IPS DF 6.9 (cell line): ENCODE results near the gene PLPPR2.

ENCODE experiments used
- DNase-seq: peaks from one replicate; pipeline ENCODE4 v3.0.0-alpha.2; 2013; ENCODE audit warnings: low read depth, low spot score
- H3K27ac ChIP-seq: one replicate; pipeline ENCODE4 v1.5.1; 2013; ENCODE audit warnings: low read length, control low read depth
- H3K27me3 ChIP-seq: 2 replicates; pipeline ENCODE4 v1.6.1; 2013; ENCODE audit warnings: mild to moderate bottlenecking, low read length; ENCODE audit not compliant: control insufficient read depth, insufficient read depth
- H3K36me3 ChIP-seq: 2 replicates; pipeline ENCODE4 v1.6.1; 2013; ENCODE audit warnings: low read length; ENCODE audit not compliant: control insufficient read depth, insufficient read depth
- H3K4me1 ChIP-seq: 2 replicates; pipeline ENCODE4 v1.6.1; 2013; ENCODE audit warnings: low read length; ENCODE audit not compliant: control insufficient read depth, insufficient read depth
- H3K4me3 ChIP-seq: 2 replicates; pipeline ENCODE4 v1.5.1; 2013; ENCODE audit warnings: mild to moderate bottlenecking, low read length
- H3K9me3 ChIP-seq: 2 replicates; pipeline ENCODE4 v1.6.1; 2013; ENCODE audit warnings: low read length, inconsistent platforms; ENCODE audit not compliant: control insufficient read depth, insufficient read depth
- whole genome bisulfite sequencing: extraction: QIAGEN DNeasy Blood & Tissue Kit; methylation state at CpG from one replicate; pipeline ENCODE4 v1.1.7; 2013; ENCODE audit warnings: mixed read lengths, missing lambda C conversion rate; ENCODE audit not compliant: insufficient read length, insufficient coverage; 5-methylcytosine and 5-hydroxymethylcytosine counted together

PLPPR2 gene

GRCh38 chr19:11361037-11361770 is 6.0 kb downstream of the PLPPR2 start:
- no peaks in the 10 kb centered on the region for H3K27me3 ChIP-seq
- H3K27ac ChIP-seq: no peak overlapping the region
- peaks cover 2% of the 10 kb centered on the region; the same call in 1 of the 2 replicates for H3K4me1 ChIP-seq
- no peaks in the 10 kb centered on the region for H3K36me3 ChIP-seq
- no peaks in the 10 kb centered on the region for H3K9me3 ChIP-seq
- no CpG with 5 or more reads among the region's 43 CpGs for WGBS
- DNase-seq: no peak
- peak overlapping the region; percentile 46; the same call in 1 of the 2 replicates for H3K4me3 ChIP-seq

GRCh38 chr19:11361771-11362731 is 6.8 kb downstream of the PLPPR2 start:
- H3K27me3 ChIP-seq: no peaks in the 10 kb centered on the region
- no peaks in the 10 kb centered on the region for H3K36me3 ChIP-seq
- H3K4me1 ChIP-seq: peaks cover 2% of the 10 kb centered on the region; the same call in 1 of the 2 replicates
- no peaks in the 10 kb centered on the region for H3K9me3 ChIP-seq
- no CpG with 5 or more reads among the region's 35 CpGs for WGBS
- H3K27ac ChIP-seq: no peak overlapping the region
- no peak for DNase-seq
- peak overlapping the region; percentile 46; the same call in 1 of the 2 replicates for H3K4me3 ChIP-seq

GRCh38 chr19:11363881-11364280 is 8.6 kb downstream of the PLPPR2 start:
- Histone ChIP-seq H3K27ac (no peak overlapping the region), H3K4me3 (no peak overlapping the region), H3K36me3 (no peaks in the 10 kb centered on the region), H3K9me3 (no peaks in the 10 kb centered on the region), H3K27me3 (no peaks in the 10 kb centered on the region), H3K4me1 (peaks cover 2% of the 10 kb centered on the region; the same call in 1 of the 2 replicates)
- WGBS: no CpG with 5 or more reads among the region's 10 CpGs
- DNase-seq: no peak

- Histone ChIP-seq H3K36me3 (no peaks in the 10 kb centered on the region), H3K4me3 (no peak overlapping the region), H3K4me1 (peaks cover 2% of the 10 kb centered on the region; the same call in 1 of the 2 replicates), H3K27ac (no peak overlapping the region), H3K9me3 (no peaks in the 10 kb centered on the region), H3K27me3 (no peaks in the 10 kb centered on the region)
- no CpG with 5 or more reads among the region's 28 CpGs for WGBS
- DNase-seq: no peak
Observed at GRCh38 chr19:11364296-11364904, 9.2 kb downstream of the PLPPR2 start.

GRCh38 chr19:11364935-11365334 is 9.7 kb downstream of the PLPPR2 start:
- WGBS: no CpG with 5 or more reads among the region's 5 CpGs
- no peaks in the 10 kb centered on the region for H3K9me3 ChIP-seq
- DNase-seq: no peak
- H3K4me1 ChIP-seq: peaks cover 2% of the 10 kb centered on the region; the same call in 1 of the 2 replicates
- no peaks in the 10 kb centered on the region for H3K36me3 ChIP-seq
- no peak overlapping the region for H3K4me3 ChIP-seq
- no peak overlapping the region for H3K27ac ChIP-seq
- no peaks in the 10 kb centered on the region for H3K27me3 ChIP-seq

GRCh38 chr19:11365557-11366117 is 10.4 kb downstream of the PLPPR2 start:
- no peak overlapping the region for H3K27ac ChIP-seq
- peaks cover 2% of the 10 kb centered on the region; the same call in 1 of the 2 replicates for H3K4me1 ChIP-seq
- no peaks in the 10 kb centered on the region for H3K9me3 ChIP-seq
- H3K4me3 ChIP-seq: no peak overlapping the region
- no peaks in the 10 kb centered on the region for H3K36me3 ChIP-seq
- WGBS: no CpG with 5 or more reads among the region's 7 CpGs
- no peaks in the 10 kb centered on the region for H3K27me3 ChIP-seq
- DNase-seq: no peak

- H3K4me1 ChIP-seq: no peaks in the 10 kb centered on the region
- H3K9me3 ChIP-seq: no peaks in the 10 kb centered on the region
- H3K36me3 ChIP-seq: no peaks in the 10 kb centered on the region
- H3K27me3 ChIP-seq: no peaks in the 10 kb centered on the region
- no peak overlapping the region for H3K4me3 ChIP-seq
- no peak for DNase-seq
- WGBS: no CpG with 5 or more reads among the region's 2 CpGs
- no peak overlapping the region for H3K27ac ChIP-seq
Observed at GRCh38 chr19:11367528-11367927, 12.3 kb downstream of the PLPPR2 start.

GRCh38 chr19:11370744-11371143 is 15.5 kb downstream of the PLPPR2 start:
- H3K27ac ChIP-seq: no peak overlapping the region
- no CpG with 5 or more reads among the region's 2 CpGs for WGBS
- H3K36me3 ChIP-seq: no peaks in the 10 kb centered on the region
- H3K4me3 ChIP-seq: no peak overlapping the region
- H3K4me1 ChIP-seq: peaks cover 2% of the 10 kb centered on the region
- no peak for DNase-seq
- no peaks in the 10 kb centered on the region for H3K27me3 ChIP-seq
- H3K9me3 ChIP-seq: no peaks in the 10 kb centered on the region

- Histone ChIP-seq H3K9me3 (no peaks in the 10 kb centered on the region), H3K27me3 (no peaks in the 10 kb centered on the region), H3K27ac (no peak overlapping the region), H3K36me3 (no peaks in the 10 kb centered on the region), H3K4me1 (peaks cover 3% of the 10 kb centered on the region), H3K4me3 (no peak overlapping the region)
- WGBS: no CpG with 5 or more reads among the region's 10 CpGs
- no peak for DNase-seq
Observed at GRCh38 chr19:11373166-11373884, 18.1 kb downstream of the PLPPR2 start.
